ENCODE data around the gene CIAO3. TPM values are rescaled to one million over a fixed set of nuclear protein-coding genes. Genes with fewer than 3 reads are reported as not detected.

Gene CIAO3
- total RNA-seq, 1 experiment from 2014 or later: 31.9 TPM

- DNase-seq (ENCODE audit: low read depth): peak; percentile 60
Measured at GRCh38 chr16:711548-712320, 29.1 kb downstream of the CIAO3 start.

GRCh38 chr16:711084-711483, 29.7 kb downstream of the CIAO3 start:
- DNase-seq (ENCODE audit: low read depth): no peak

- no peak for DNase-seq (ENCODE audit: low read depth)
Measured at GRCh38 chr16:710500-711075, 30.2 kb downstream of the CIAO3 start.

- DNase-seq (ENCODE audit: low read depth): peak; percentile 93
Measured at GRCh38 chr16:709566-710499, 31.0 kb downstream of the CIAO3 start.

- DNase-seq (ENCODE audit: low read depth): no peak
Measured at GRCh38 chr16:708959-709358, 31.8 kb downstream of the CIAO3 start.

- no peak for DNase-seq (ENCODE audit: low read depth)
Measured at GRCh38 chr16:708019-708418, 32.8 kb downstream of the CIAO3 start.

GRCh38 chr16:707062-707538, 33.7 kb downstream of the CIAO3 start:
- DNase-seq (ENCODE audit: low read depth): peak; percentile 22

GRCh38 chr16:706189-707061, 34.4 kb downstream of the CIAO3 start:
- DNase-seq (ENCODE audit: low read depth): no peak

GRCh38 chr16:705431-706188, 35.2 kb downstream of the CIAO3 start, which contains the start of gene FBXL16:
FBXL16 (minus strand) TSS chr16:705801; CDS start chr16:697405, 8,396 bp downstream.
- DNase-seq (ENCODE audit: low read depth): no peak

- no peak for DNase-seq (ENCODE audit: low read depth)
Measured at GRCh38 chr16:704552-705380, 36.0 kb downstream of the CIAO3 start.

- no peak for DNase-seq (ENCODE audit: low read depth)
Measured at GRCh38 chr16:704047-704446, 36.8 kb downstream of the CIAO3 start.

GRCh38 chr16:703406-703805, 37.4 kb downstream of the CIAO3 start:
- DNase-seq (ENCODE audit: low read depth): no peak

GRCh38 chr16:702341-702740, 38.5 kb downstream of the CIAO3 start:
- no peak for DNase-seq (ENCODE audit: low read depth)

- DNase-seq (ENCODE audit: low read depth): no peak
Measured at GRCh38 chr16:700684-701584, 39.9 kb downstream of the CIAO3 start.

GRCh38 chr16:698911-699671, 41.7 kb downstream of the CIAO3 start:
- DNase-seq (ENCODE audit: low read depth): no peak

- DNase-seq (ENCODE audit: low read depth): no peak
Measured at GRCh38 chr16:695355-696089, 45.3 kb downstream of the CIAO3 start.

GRCh38 chr16:694863-695354, 45.9 kb downstream of the CIAO3 start:
- DNase-seq (ENCODE audit: low read depth): no peak

Measured in LHCN-M2 (cell line).